ENCODE measurements around the gene SHROOM1. TPM values are rescaled to one million over a fixed set of nuclear protein-coding genes. Genes with fewer than 3 reads are reported as not detected.
A peak's percentile ranks its signal among the peaks of the same experiment; 100 is the strongest.
"Not testable (repeated sequence)": the region's sequence is repeated elsewhere in the genome, so short reads cannot be mapped to it uniquely, and the experiment has no call there.

Gene SHROOM1
- 12.1 and 18.2 TPM in 2 replicates for total RNA-seq

GRCh38 chr5:132830436-132831094 is at the start of gene SHROOM1:
Gene SHROOM1, minus strand, starts transcription at chr5:132830647. Its CDS starts 4,507 bp downstream, at chr5:132826140.
- no peak for DNase-seq (ENCODE audit: extremely low read depth, low read depth, low spot score)

DNA sequence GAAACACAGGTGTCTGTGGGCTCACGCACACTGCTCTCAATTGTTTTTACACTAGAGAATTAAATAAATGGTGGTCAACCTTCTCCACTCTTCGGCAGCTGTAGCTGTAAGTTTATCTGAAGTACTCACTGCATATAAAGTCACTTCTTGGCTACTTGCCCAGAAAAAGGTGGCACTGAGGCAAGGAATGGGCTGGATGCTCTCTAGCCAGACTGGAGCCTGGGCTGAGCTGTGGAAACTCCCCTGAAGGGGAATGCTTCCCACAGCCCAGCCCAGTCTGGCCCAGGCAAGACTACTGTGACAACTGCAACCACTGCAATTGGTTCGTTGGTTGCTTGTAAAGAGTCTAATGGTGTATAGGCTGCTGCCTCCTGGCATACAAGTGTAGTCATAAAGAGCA is 47.5 kb upstream of the SHROOM1 start:
- no peak for DNase-seq (ENCODE audit: extremely low read depth, low read depth, low spot score)

DNA sequence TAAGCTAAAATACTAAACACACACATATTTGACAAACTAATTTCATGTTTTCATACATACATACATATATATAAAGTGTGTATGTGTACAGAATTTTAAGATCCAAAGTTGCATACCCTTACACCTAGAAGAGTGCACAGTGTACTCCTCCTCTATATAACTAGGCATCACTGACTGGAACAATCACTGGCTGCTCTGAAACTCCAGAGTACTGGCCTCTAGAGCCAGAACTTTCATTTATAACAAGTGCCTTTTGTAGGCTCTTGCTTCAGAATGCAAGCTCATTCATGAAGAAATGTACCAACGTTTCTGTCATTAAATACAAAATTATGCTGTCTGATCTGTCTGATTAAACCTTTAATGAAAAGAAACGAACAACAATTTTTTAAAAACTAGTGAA is 47.0 kb upstream of the SHROOM1 start:
- no peak for DNase-seq (ENCODE audit: extremely low read depth, low read depth, low spot score)

- DNase-seq (ENCODE audit: extremely low read depth, low read depth, low spot score) = no peak
Measured at GRCh38 chr5:132876020-132876759, 45.7 kb upstream of the SHROOM1 start.

DNA sequence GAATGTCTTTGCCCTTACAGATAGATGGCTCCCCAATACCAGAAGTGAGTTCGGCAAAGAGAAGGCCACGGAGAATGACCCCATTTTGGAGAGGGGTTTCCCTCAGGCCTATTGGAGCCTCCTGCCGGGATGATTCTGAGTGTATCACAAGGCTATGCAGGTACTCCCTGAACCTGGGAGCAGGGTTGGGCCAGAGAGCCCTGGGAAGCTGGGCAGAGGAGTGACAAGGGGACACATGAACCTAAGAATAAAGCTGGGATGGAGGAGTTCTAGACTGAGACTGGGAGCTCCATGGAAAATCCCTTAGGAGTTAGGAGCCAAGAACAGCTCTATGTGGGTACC is 43.5 kb upstream of the SHROOM1 start:
- no peak for DNase-seq (ENCODE audit: extremely low read depth, low read depth, low spot score)

- no peak for DNase-seq (ENCODE audit: extremely low read depth, low read depth, low spot score)
Measured at GRCh38 chr5:132873119-132873929, 42.9 kb upstream of the SHROOM1 start, which contains the start of gene LEAP2. Gene LEAP2, plus strand, starts transcription at chr5:132873668. Its CDS starts 27 bp downstream, at chr5:132873695.

DNA sequence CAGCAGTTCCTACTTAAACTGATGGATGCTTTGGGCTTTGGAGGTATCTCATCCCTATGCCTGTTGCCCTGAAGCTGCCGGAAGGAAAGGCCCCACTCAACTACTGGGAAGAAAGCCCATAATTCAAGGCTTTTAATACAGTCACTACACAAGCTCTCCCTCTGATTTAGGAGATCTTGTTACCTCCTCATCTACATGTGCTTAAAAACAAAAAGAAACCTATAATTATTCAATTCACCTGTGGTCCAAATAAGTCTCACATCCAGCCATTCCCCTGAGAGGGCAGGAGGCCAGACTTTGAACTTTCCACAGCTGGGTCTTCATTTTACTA is 42.3 kb upstream of the SHROOM1 start:
- DNase-seq (ENCODE audit: extremely low read depth, low read depth, low spot score) = no peak

- no peak for DNase-seq (ENCODE audit: extremely low read depth, low read depth, low spot score)
Measured at GRCh38 chr5:132871459-132872284, 41.2 kb upstream of the SHROOM1 start.

- no peak for DNase-seq (ENCODE audit: extremely low read depth, low read depth, low spot score)
Measured at GRCh38 chr5:132870801-132871200, 40.4 kb upstream of the SHROOM1 start.

GRCh38 chr5:132868754-132869153 is 38.3 kb upstream of the SHROOM1 start:
- no peak for DNase-seq (ENCODE audit: extremely low read depth, low read depth, low spot score)

- no peak for DNase-seq (ENCODE audit: extremely low read depth, low read depth, low spot score)
Measured at GRCh38 chr5:132867046-132867451, 36.6 kb upstream of the SHROOM1 start.

GRCh38 chr5:132866342-132867045 is 36.0 kb upstream of the SHROOM1 start, which contains the start of the genes GDF9 and UQCRQ:
Gene GDF9, minus strand, starts transcription at chr5:132866469. Its CDS starts 1,936 bp downstream, at chr5:132864533.
Gene UQCRQ, plus strand, starts transcription at chr5:132866642. Its CDS starts 240 bp downstream, at chr5:132866882.
- peak; percentile 100 for DNase-seq (ENCODE audit: extremely low read depth, low read depth, low spot score)

DNA sequence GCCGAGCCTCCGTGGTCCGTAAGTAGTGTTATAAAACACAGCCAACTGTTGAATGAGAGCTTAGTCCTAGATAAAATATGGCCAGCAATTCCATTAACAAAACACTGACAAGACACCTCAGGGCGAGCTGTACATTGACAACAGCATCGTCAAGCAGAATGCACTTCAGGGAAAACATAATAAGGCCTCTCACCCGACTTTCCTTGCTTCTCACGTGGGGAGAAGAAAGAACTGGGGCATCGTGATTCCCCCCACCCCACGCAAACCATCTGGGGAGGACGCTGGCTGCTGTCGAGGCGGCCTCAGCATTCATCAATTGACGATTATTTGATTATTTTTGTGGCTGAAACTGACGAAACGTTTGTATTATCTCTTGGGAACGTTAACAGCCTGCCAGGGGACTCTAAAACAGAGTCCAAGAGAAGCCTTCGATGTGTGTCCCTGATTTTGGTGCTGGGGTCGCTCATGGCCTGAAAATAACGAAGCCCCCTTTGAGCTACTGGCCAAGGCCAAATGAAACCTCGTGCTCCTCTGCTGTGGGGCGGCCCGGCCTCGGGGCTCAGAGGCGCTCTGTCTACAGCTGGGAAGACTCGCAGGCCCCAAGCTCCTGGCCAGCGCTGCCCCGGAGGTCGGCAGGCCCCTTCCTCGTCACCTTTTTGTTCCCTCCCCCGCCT is 35.4 kb upstream of the SHROOM1 start:
- DNase-seq (ENCODE audit: extremely low read depth, low read depth, low spot score) = no peak

DNA sequence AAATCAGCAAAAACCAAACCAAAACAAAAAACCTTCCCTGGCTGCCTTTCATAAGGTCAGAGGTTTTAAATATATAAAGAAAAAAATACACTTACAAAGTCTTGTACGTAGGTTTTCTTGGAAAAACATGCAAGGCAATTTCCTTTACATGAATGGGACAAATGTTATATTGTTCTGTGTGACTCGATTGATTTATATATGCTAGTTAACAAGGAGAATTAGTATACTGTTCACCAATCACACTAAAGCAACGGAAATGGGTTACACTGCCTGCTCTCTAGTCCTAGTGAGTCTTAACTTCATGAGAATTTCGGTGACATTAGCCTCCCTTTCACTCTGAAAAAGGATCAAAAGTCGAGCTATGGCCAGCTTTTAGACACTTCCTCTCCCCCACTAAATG is 30.3 kb upstream of the SHROOM1 start:
- DNase-seq (ENCODE audit: extremely low read depth, low read depth, low spot score) = no peak

DNA sequence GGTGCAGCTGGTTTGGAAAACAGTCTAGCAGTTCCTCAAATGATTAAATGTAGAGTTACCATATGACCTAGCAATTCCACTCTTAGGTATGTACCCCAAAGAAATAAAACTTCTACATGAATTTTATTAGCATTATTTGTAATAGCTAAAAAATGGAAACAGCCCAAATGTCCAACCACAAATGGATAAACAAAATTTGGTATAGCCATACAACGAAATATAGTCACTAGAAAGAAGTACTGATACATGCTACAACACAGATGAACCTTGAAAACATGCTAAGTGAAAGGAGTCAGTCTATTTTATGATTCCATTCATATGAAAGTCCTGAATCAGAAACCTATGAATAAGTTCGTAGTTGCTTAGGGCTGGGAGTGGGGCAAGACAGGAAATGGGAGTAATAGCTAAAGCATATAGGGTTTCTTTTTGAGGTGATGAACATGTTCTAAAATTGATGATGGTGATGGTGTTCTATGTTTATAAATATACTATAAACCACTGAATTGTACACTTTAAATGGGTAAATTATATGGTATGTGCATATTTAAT is 29.5 kb upstream of the SHROOM1 start:
- no peak for DNase-seq (ENCODE audit: extremely low read depth, low read depth, low spot score)

DNA sequence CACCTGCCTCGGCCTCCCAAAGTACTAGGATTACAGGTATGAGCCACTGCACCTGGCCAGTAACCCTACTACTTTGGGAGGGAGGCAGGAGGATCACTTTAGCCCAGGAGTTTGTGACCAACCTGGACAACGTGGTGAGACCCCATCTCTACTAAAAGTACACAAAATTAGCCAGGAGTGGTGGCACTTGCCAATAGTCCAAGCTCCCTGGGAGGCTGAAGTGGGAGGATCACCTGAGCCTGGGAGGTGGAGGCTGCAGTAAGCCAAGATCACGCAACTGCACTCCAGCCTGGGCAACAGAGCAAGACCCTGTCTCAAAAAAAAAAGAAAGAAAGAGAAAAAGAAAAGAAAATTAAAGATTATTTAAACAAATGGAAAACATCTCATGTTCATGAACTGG is 25.6 kb upstream of the SHROOM1 start:
- DNase-seq (ENCODE audit: extremely low read depth, low read depth, low spot score) = no peak

- DNase-seq (ENCODE audit: extremely low read depth, low read depth, low spot score) = not testable (repeated sequence)
Measured at GRCh38 chr5:132854992-132855391, 24.5 kb upstream of the SHROOM1 start.

DNA sequence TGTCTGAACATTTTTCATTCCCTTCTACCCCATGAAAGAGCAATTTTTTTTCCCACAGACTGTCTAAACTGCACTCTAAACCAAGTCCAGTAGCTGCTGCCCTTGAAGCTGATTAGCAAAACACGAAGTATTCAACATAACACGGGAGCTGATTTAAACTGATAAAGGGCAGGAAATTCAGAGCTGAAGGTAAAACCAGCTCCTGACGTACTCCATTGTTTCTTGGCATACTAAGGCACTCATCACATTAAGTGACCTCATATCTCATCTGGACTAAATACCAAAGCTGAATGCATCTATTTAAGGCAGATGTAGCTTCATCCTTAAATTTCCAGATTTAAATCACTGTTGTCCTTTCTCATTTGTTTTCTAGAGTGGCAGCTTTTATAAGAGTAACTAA is 23.9 kb upstream of the SHROOM1 start:
- DNase-seq (ENCODE audit: extremely low read depth, low read depth, low spot score) = no peak

- DNase-seq (ENCODE audit: extremely low read depth, low read depth, low spot score) = no peak
Measured at GRCh38 chr5:132853790-132854189, 23.3 kb upstream of the SHROOM1 start.

Data from glomerular endothelial cell (primary cell).